ENCODE measurements around the gene MFAP2. TPM values are rescaled to one million over a fixed set of nuclear protein-coding genes. Genes with fewer than 3 reads are reported as not detected.

The MFAP2 gene
- total RNA-seq, 6 donors from 2014 or later: 2.1 to 21.7 (median 7.2) TPM

- peaks cover 0 to 3% (median 0%) of the 10 kb centered on the region in 4 donors for H3K27me3 ChIP-seq
- peaks cover 0 to 5% (median under 1%) of the 10 kb centered on the region in 4 donors for H3K36me3 ChIP-seq
- no peak overlapping the region for H3K4me3 ChIP-seq
- H3K4me1 ChIP-seq: peaks cover 6 to 20% (median 7%) of the 10 kb centered on the region in 4 donors
- ATAC-seq (ENCODE audit: low FRiP score in 2 of 2) (no peak), DNase-seq (peak in 1 of 2 donors; percentile 71)
- TF ChIP-seq POLR2A (IDR thresholded peaks at IDR 0.05) (no peak), EP300 (IDR thresholded peaks at IDR 0.05) (no peak), CTCF (IDR thresholded peaks at IDR 0.05) (no peak), POLR2AphosphoS5 (IDR thresholded peaks at IDR 0.05) (no peak)
- WGBS, 2 donors: 91 to 93% methylated on average over 13 of the region's 13 CpGs
- no peaks in the 10 kb centered on the region for H3K9me3 ChIP-seq
- H3K27ac ChIP-seq: no peak overlapping the region
Measured at GRCh38 chr1:16924919-16925477, 55.4 kb downstream of the MFAP2 start.

Other genes with a start within 250 kb of the MFAP2 start
- gene RNU1-4, start 240.1 kb downstream of the MFAP2 start, total RNA-seq: over 10,000 TPM in 1 of 6 donors, 1,000 to 10,000 TPM in 2, under 1 TPM in 3; under 0.01 to 14,413 (median 1,360) TPM
- over 10,000 TPM in 1 of 6 donors, 1,000 to 10,000 TPM in 2, under 1 TPM in 3; under 0.01 to 14,413 (median 1,360) TPM for gene RNU1-2, start 84.6 kb downstream of the MFAP2 start, total RNA-seq
- 100 to 1,000 TPM in 2 of 6 donors, 10 to 100 TPM in 4; 21.0 to 184 (median 48.9) TPM for gene CROCC, start 58.7 kb downstream of the MFAP2 start, total RNA-seq
- 100 to 1,000 TPM in 1 of 6 donors, 10 to 100 TPM in 5; 39.2 to 110 (median 66.5) TPM for gene ATP13A2, start 31.3 kb upstream of the MFAP2 start, total RNA-seq
- 10 to 100 TPM; 37.7 to 98.7 (median 74.8) TPM for gene SDHB, start 73.4 kb upstream of the MFAP2 start, total RNA-seq
- gene PADI2, start 138.8 kb upstream of the MFAP2 start, total RNA-seq: 10 to 100 TPM in 2 of 6 donors, 1 to 10 TPM in 4; 1.9 to 25.2 (median 4.9) TPM
- not detected for gene PADI1, start 224.5 kb upstream of the MFAP2 start, total RNA-seq